Breast epithelium (tissue), 4 donors: Measurements from ENCODE around the gene SLC6A9. TPM values are rescaled to one million over a fixed set of nuclear protein-coding genes. Genes with fewer than 3 reads are reported as not detected.

Experiments used
- DNase-seq, 2 donors: peaks; one replicate each; pipeline ENCODE4 v3.0.0-alpha.2; 2019; ENCODE audit warnings: low spot score in 2 of 2
- H3K27ac ChIP-seq, 2 donors: fragments of 200-600 bp; sonication (generic) in 1 of 2; one replicate each; pipeline ENCODE4 v1.5.1; 2016 to 2019; ENCODE audit warnings: mild to moderate bottlenecking in 1 of 2
- H3K27me3 ChIP-seq, 2 donors: fragments of 200-600 bp; sonication (generic) in 1 of 2; one replicate each; pipeline versions ENCODE4 v1.5.1 to v1.6.0; 2017 to 2019; ENCODE audit warnings: control low read depth in 1 of 2, mild to moderate bottlenecking in 1 of 2
- H3K36me3 ChIP-seq: fragments of 200-600 bp; one replicate; pipeline ENCODE4 v1.5.1; 2019
- H3K4me1 ChIP-seq, 2 donors: fragments of 200-600 bp; sonication (generic); one replicate each; pipeline ENCODE4 v1.5.1; 2016 to 2019; ENCODE audit warnings: control low read depth in 1 of 2
- H3K4me3 ChIP-seq, 3 donors: fragments of 200-600 bp; sonication (generic); 1 replicate in 2 of 3; 2 replicates in 1 of 3; pipeline ENCODE4 v1.5.1; 2016 to 2019; ENCODE audit warnings: mild to moderate bottlenecking in 3 of 3, moderate library complexity in 2 of 3
- H3K9me3 ChIP-seq, 2 donors: fragments of 200-600 bp; sonication (generic) in 1 of 2; one replicate each; pipeline ENCODE4 v1.5.1; 2016 to 2019; ENCODE audit warnings: control low read depth in 1 of 2
- CTCF ChIP-seq, 3 donors: fragments of 450-650 bp; IDR thresholded peaks; one replicate each; pipeline ENCODE4 v1.5.1; 2016 to 2017; ENCODE audit warnings: antibody characterized with exemption in 3 of 3, mild to moderate bottlenecking in 3 of 3, moderate library complexity in 3 of 3
- POLR2A ChIP-seq: fragments of 450-650 bp; IDR thresholded peaks from one replicate; pipeline ENCODE4 v1.6.1; 2016; ENCODE audit warnings: antibody characterized with exemption, mild to moderate bottlenecking, moderate library complexity
- POLR2AphosphoS5 ChIP-seq, 3 donors: sonication (generic); formaldehyde crosslinking; IDR thresholded peaks; one replicate each; pipeline ENCODE4 v1.6.1; 2017; ENCODE audit warnings: antibody characterized with exemption in 3 of 3
- intact Hi-C: fragments of 100-400 bp; cut with DNase I; formaldehyde crosslinking; loops from one replicate; pipeline ENCODE4 v1.15.1; 2023; ENCODE audit warnings: low total_unique reads
- total RNA-seq, 3 donors: library from RNA; depleted of rRNA; stranded (reverse); fragments of >200 nt; gene quantifications; one replicate each; pipeline ENCODE4 v1.1.0, GENCODE V29; 2016

Gene SLC6A9
- total RNA-seq, 3 donors from 2014 or later: 0.32 to 5.1 (median 3.9) TPM

GRCh38 chr1:43990271-43991199 is 40.7 kb downstream of the SLC6A9 start:
- no peak for DNase-seq
- Histone ChIP-seq H3K4me1 (peaks cover 0 to 5% of the 10 kb centered on the region in 2 donors), H3K27ac (peak overlapping the region; percentile 91), H3K4me3 (peak overlapping the region; percentile 65 to 73 (median 71)), H3K36me3 (no peaks in the 10 kb centered on the region), H3K27me3 (no peaks in the 10 kb centered on the region), H3K9me3 (no peaks in the 10 kb centered on the region)
- intact Hi-C loops: no loop called here
- TF ChIP-seq POLR2A (no peak), CTCF (IDR thresholded peaks at IDR 0.05) (no peak), POLR2AphosphoS5 (IDR thresholded peaks at IDR 0.05) (no peak)

GRCh38 chr1:43987159-43987902 is 43.9 kb downstream of the SLC6A9 start:
- intact Hi-C loops: no loop called here
- H3K4me1 ChIP-seq: peaks cover 0 to 5% of the 10 kb centered on the region in 2 donors
- no peaks in the 10 kb centered on the region for H3K27me3 ChIP-seq
- no peaks in the 10 kb centered on the region for H3K9me3 ChIP-seq
- no peaks in the 10 kb centered on the region for H3K36me3 ChIP-seq
- no peak overlapping the region for H3K4me3 ChIP-seq
- no peak overlapping the region for H3K27ac ChIP-seq
- no peak for DNase-seq
- TF ChIP-seq POLR2A (no peak), POLR2AphosphoS5 (IDR thresholded peaks at IDR 0.05) (no peak), CTCF (IDR thresholded peaks at IDR 0.05) (no peak)

GRCh38 chr1:43986712-43987111 is 44.5 kb downstream of the SLC6A9 start:
- Histone ChIP-seq H3K9me3 (no peaks in the 10 kb centered on the region), H3K4me1 (peaks cover 0 to 5% of the 10 kb centered on the region in 2 donors), H3K27ac (no peak overlapping the region), H3K36me3 (no peaks in the 10 kb centered on the region), H3K4me3 (no peak overlapping the region), H3K27me3 (no peaks in the 10 kb centered on the region)
- DNase-seq: no peak
- TF ChIP-seq POLR2A (no peak), POLR2AphosphoS5 (IDR thresholded peaks at IDR 0.05) (no peak), CTCF (IDR thresholded peaks at IDR 0.05) (no peak)
- intact Hi-C loops: no loop called here

- Histone ChIP-seq H3K4me3 (no peak overlapping the region), H3K27me3 (no peaks in the 10 kb centered on the region), H3K9me3 (no peaks in the 10 kb centered on the region), H3K36me3 (no peaks in the 10 kb centered on the region), H3K4me1 (peaks cover 0 to 3% of the 10 kb centered on the region in 2 donors), H3K27ac (no peak overlapping the region)
- no peak for TF ChIP-seq CTCF (IDR thresholded peaks at IDR 0.05)
- TF ChIP-seq POLR2A: no peak
- intact Hi-C loops: loop anchor here (1.0 kb wide), 1 partner anchor 40 kb away; no protein-coding TSS in a partner anchor
- no peak for DNase-seq
Observed at GRCh38 chr1:43985984-43986595, 45.2 kb downstream of the SLC6A9 start.
